COLO668 (cell line): ENCODE results near the gene AQP9.

Source experiments
- DNase-seq: peaks from one replicate; lab custom pipeline; 2025; ENCODE audit not compliant: unreplicated experiment; lab: John Stamatoyannopoulos, UW

Gene AQP9

DNA sequence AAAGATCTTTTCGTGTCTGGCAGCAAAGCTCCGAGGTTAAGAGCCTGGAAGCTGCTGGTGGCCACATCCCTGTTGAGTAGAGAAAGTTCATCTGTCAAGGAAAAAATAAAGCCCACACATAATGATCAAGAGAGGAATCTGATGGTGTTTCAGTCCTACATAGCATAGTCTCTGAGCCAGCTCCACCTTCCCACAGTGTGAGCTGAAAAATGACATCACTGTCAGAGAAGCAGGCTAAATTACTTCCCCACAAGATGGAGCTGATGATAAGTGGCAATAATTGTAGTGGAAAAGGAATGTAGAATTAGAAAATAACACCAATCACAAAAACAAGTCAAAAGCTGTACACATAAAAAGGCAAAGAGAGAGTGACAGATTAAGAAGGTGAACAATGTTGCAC, 84.5 kb downstream of the AQP9 start:
- DNase-seq = no peak

DNA sequence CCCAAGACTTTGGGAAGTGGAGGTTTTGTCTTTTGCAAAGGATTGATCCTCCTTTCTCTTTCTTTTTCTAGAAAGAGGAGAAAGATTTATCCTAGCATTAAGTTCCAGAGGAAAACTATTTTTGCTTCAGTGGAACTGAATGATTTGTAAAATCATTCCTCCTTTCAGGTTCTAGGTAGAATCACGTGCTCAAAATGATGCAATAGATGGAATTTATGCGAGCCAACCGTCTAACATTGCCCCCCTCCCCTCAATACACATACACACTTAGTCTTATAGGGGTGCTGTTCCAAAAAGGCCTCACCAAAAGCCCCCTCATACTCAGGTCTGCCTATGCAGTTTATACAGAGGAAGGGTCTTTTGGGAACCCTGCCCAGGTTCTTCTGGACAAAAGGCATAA, 85.3 kb downstream of the AQP9 start:
- DNase-seq = no peak

DNA sequence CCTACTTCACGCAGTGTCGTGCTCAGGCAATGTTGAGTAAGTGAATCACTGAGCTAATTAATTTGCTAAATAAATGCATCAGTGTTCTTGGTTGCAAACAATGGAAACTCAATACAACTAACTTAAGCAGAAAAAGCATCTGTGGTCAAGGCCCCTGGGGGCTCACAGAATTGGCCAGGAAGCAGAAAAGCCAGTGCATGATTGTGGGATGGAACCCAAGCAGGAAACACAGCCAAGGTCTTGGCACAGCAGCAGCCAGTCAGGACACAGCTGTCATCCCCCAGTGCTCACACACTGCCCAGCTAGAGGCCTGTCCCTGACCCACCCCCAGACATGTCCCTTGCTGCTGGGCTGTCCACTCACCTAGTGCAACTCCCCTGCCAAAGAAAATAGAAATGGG, 85.9 kb downstream of the AQP9 start:
- no peak for DNase-seq

DNA sequence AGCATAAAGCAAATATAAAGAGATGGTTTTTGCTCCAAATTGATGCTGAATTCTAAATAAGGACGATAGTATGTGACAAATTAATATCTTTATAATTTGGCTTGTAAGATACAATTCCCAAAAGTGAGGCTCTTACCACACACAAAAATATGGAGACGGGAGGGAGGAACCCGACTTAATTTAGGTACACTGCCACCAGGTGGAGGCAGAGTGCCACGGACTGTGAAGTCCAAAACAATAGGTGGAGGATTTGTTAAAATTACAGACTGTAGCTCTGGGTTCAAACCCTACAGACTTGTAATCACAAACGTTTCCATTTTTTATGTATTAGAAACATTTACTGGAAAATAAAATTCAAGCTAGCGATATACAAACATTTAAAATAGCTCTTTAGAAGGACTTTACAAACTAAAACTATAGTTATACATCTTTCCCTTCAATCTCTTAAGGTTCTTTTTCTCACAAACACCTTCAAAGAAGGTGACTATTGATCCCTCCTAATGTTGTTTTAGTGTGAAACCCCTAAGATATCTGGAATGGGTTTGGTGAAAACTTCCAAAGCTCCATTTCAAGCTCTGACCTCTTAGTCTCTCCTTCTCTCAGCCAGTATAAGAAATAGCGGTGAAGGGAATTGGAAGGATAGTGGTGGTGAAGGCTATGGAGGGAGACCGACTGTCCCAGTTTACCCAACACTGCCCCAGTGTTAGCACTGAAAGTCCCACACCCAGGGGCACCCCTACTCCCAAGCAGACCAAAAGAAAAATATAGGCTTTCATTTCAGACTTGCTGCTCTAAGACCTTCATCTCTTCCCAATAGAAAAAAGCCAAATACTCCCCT, 89.7 kb downstream of the AQP9 start:
- peak; percentile 82 for DNase-seq

DNA sequence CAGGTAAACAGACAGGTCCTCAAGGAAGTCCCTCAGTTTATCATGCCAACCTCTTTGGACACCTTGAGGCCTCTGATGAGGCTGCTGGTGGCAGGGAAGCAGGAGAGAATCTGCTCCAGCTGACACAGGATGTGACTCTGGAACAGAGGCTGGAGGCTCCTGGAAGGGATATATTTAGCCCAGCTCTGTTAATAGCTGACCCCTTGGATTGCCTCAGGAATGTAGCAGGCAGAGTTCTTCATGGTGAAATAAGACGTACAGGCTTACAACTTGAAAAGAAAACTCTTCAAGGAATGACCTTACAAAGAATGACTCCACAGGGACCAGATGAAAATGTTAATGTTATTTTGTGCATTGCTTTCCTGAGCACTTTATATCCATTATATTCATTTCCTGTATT, 90.5 kb downstream of the AQP9 start:
- DNase-seq = peak; percentile 20

DNA sequence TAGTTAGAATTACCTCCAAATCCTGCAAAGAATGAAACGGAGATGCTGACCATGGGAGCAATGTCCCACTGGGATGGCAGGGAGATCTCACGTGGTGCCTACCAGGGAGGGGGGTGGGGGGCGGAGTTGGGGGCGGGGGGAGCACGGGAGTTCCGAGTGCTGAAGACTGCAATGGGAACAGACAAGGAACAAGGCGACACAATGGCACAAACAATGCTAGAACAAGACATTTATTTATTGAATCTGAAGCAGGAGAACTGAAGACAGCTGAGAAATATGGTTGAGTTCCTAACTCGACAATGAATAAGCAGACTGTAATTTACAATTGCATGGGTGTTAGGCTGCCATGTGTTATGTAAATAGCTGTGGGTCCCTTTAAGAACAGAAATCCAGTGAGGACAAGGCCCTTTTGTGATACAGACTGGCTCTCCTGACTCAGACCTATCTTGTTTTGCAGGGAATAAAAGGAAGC, 91.2 kb downstream of the AQP9 start:
- DNase-seq = no peak

DNA sequence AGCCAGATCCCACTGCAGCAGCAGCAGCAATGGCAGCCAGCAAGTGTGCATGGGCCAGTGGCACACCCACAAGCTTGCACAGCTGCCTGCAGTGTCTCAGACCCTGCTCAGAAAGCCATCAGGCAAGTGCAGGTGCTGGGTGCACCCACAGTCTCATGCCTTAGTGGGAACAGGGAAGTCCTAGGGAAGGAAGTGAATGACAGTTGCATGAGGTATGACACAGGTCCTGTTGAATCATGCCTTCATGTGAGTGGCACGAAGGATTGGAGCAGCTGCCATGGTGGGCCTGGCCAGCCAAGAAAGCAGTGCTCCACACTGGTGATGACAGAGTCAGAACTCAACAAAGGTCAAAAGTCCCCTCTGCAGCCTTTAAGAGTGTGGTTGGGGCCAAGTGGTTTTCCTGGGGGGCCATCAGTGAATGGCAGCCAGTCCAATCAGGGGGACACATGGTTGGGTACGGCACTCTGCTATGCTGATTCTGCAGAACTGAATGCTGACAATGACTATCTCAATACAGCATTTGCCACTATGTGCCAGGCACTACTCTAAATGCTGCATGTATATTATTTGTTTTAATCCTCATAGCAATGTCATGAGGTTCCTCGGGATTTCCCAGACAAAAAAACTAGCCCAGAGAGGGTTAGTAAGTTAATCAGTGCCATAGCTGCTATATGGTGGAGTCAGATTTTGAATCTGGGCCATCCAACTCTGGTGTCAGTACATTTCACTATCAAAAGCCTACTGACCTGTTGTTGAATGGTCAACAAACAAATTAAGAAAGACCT, 94.3 kb downstream of the AQP9 start:
- peak; percentile 14 for DNase-seq

DNA sequence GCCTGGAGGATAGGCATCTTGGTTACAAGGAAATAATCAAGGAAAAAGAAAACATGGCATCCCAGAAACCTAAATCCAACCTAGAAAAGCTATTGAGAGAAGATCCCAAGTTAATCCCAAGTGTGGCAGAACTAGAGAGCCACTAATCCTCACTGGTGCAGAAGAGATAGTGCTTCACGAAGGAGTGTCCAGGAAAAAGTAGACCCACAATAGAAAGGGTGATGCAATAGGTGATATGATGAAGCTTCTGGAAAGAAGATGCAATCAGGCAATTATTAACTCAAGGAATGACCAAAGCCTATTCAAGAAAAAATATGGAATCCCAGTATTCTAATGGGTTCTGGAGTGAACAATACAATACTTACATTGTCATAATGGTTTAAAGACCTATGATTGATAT, 95.2 kb downstream of the AQP9 start:
- DNase-seq = no peak
